Anterior cingulate cortex (tissue), 58 donors: ENCODE results near the gene SERINC1.

Experiments used
- DNase-seq, 58 donors: peaks; one replicate each; lab custom pipeline; 2025; lab: John Stamatoyannopoulos, UW

The SERINC1 gene

GRCh38 chr6:122438975-122439374, 32.6 kb downstream of the SERINC1 start:
- no peak for DNase-seq

DNA sequence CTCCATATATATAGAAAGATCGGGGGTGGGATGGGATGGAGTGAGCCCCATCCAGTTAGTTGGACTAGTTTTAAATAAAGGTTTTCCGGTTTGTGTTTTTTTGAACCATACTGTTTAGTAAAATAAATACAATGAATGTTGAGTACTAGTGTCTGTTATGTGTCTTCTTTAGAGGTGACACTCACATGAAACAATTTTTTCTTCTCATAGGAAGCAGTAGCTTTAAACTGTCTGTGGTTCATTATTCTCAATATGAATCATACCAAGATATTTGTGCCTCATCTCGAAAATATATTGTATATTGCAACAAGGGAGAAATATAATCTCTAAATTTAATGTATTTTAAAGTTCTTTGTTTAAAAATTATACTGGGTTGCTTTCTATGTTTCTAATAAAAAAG, 38.8 kb downstream of the SERINC1 start:
- DNase-seq, result no peak

DNA sequence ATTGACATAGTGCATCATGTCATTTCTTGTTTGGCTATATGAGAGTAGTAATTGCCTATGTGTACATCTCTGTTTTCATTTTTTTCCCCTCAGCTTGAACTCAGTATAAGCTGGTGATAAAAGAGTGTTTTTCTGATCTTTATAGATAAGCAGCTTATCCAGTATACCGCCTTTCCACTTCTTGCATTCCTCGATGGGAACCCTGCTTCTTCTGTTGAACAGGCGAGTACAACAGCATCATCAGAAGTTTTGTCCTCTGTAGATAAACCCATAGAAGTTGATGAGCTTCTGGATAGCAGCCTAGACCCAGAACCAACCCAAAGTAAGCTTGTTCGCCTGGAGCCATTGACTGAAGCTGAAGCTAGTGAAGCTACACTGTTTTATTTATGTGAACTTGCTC, 39.8 kb downstream of the SERINC1 start:
- DNase-seq, result no peak

DNA sequence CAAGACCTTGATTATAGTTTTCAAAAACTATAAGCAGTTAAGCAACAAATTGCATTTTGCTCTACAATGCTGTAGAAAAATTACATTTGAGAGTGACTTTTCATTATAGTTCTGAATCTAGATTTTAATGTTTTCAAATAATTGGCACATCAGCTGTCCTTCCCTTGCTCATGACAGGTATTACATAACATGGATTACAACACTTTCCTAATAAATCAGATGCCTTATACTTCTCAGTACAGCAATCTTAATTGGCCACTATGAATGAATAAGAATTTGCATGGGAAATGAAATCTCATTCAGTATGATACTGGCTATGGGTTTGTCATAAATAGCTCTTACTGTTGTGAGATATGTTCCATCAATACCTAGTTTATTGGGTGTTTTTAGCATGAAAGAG, 42.3 kb downstream of the SERINC1 start:
- no peak for DNase-seq

- DNase-seq, result no peak
These were observed 42.8 kb downstream of the SERINC1 start for GRCh38 chr6:122428781-122429180.

DNA sequence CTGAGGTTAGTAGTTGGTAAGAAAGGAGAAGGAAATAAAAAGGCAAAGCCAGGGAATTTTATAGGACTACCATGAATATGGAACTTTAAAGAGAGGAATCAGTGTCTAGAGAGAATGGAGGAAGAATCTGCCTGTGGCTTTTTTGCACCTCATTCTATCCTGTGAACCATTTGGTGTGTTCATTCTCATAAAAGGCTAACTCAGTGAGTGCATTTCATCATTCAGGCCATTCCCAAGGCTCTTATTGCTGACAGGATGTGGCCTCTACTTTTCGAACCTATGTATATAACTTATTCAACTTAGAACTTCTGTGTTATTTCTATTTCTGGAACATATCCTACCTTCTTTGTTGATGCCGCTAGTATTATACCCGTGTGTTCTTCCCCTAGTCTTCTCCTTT, 45.0 kb downstream of the SERINC1 start:
- no peak for DNase-seq

GRCh38 chr6:122423734-122424133, 47.9 kb downstream of the SERINC1 start:
- no peak for DNase-seq

GRCh38 chr6:122422614-122423267, 48.9 kb downstream of the SERINC1 start:
- no peak for DNase-seq

- no peak for DNase-seq
These were observed 49.6 kb downstream of the SERINC1 start for GRCh38 chr6:122422003-122422402.

GRCh38 chr6:122416825-122417224, 54.8 kb downstream of the SERINC1 start:
- DNase-seq, result no peak

DNA sequence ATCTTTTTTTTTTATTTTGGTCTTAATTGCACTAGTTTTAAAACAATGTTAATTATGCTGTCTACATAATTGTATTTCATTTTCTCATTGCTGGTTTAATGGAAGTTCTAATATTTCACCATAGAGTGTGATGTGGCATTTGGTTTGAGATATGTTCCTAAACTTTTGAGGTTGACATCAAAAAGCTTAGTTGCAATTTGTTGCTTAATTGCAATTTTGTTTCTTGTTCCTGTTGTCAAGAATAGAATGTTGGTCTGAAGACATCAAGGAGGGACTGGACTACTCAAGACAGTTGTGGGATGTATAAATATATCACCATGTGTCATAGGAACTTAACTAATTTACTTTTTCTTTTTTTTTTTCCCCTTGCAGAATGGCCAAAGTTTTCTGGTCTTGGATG, 59.6 kb downstream of the SERINC1 start:
- no peak for DNase-seq

DNA sequence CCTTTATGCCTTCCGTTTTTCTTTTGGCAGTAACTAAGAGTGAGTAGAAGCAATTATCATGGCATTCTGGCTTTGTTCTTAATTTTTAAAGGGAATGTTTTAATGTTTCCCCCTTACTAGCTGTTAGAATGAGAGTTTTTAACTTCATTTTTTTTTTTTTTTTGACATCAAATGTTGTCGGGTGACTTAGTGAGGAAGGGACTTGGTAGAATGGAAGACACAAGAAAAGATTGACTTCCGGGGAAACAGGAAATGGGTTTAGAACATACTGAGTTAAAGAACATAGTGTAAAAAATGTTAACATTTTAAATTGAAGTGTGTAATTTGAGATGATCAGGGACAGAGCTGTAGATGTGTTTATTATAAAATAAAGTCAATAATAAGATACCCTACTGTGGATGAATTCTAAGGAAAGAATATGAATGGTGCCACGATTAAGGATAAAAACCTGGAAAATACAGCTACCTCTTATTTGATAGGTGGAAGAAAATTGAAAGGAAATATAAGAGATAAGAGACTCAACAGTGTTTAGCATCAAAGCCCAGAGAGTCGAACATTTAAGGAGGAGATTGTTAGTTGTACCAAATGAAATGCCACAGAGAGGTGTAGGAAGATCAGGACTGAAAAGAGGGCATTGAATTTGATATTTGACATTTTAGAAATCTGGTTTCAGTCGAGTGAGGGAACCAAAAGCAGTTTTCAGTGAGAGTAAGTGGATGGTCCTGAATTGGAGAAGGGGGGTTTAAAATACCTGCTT, 62.7 kb downstream of the SERINC1 start:
- no peak for DNase-seq

DNA sequence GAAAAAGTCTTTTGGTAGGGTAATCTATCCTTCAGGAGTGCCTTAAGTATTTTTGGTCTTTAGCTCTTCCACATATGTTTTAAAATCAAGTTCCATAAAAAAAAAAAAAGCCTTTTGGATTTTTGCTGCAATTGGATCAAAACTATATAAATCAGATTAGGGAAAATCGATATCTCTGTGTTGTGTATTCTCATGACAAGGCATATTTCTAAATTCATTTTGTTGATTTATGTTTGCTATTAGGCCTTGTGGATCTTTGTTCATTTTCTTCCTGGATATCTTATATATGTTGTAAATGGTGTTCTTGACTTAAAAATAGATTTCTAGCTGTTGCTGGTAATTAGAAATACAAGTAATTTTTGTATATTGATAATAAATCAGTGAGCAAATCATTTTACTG, 63.4 kb downstream of the SERINC1 start:
- no peak for DNase-seq

DNA sequence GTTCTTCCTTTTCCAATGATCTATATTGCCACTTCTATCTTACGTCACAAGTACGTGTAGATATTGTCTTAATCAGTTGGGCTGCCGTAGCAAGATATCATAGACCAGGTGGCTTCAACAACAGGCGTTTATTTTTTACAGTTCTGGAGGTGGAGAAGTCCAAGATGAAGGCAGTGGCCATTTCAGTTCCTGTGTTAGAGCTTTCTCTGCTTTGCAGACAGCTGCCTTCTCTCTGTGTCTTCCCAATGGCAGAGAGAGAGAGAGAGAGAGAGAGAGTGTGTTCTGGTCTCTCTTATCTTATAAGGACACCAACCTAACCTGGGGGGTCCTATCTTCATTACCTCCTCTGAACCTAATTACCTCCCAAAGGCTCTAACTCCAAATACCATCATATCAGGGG, 63.9 kb downstream of the SERINC1 start:
- no peak for DNase-seq

DNA sequence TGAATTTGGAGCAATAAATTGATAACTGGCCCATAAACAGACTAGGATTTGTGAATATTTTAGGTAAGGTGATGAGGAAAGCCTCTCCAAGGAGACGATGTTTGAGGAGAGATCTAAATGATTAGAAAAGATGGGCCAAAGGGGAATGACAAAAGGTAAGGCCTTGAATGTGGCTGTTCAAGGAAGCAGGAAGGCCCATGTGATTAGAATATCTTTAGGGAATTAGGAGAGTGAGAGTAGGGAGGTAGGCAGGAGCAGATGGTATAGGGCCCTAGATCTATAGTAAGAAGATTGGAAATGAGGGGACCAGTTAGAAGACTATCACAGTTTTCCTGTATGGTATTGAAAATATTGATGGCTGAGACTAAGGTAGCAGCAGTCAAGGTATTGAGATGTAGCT, 65.4 kb downstream of the SERINC1 start:
- no peak for DNase-seq

DNA sequence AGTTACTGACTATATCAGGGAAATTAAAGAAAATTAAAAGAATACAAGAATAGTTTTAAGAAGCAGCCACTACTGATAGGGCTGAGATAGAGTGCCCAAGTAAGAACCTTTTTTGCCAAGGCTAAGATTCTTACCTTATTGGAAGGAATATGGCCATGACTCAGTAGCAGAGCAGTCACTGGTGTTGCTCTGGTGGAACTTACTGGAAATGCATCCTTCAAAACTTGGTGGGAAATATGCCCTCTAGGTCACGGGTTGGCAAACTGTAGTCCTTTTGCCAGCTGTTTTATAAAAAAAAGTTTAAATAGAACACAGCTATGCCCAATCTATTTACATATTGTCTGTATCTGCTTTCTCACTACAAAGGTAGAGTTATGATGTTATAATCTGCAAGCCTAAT, 66.2 kb downstream of the SERINC1 start:
- DNase-seq, result no peak

GRCh38 chr6:122404444-122404843, 67.2 kb downstream of the SERINC1 start:
- DNase-seq, result no peak

DNA sequence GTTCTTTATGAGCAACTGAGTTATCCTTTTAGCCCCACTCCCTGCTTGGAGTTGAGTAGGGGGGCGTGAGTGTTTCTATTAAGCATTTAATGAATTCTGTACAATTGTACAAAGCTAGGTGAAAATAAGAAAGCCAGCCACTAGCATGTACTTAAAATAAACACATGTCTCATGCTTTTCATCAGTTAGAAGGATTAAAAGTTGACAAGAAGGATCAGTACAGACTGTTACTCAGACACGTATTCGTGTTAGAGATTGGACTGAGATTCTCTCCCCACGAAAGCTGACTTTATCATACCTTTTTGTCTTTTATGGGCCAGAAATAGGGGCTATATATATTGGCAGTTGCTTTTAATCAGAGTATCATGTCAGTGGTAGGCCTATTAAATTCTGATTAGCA, 70.5 kb downstream of the SERINC1 start:
- DNase-seq, result no peak

DNA sequence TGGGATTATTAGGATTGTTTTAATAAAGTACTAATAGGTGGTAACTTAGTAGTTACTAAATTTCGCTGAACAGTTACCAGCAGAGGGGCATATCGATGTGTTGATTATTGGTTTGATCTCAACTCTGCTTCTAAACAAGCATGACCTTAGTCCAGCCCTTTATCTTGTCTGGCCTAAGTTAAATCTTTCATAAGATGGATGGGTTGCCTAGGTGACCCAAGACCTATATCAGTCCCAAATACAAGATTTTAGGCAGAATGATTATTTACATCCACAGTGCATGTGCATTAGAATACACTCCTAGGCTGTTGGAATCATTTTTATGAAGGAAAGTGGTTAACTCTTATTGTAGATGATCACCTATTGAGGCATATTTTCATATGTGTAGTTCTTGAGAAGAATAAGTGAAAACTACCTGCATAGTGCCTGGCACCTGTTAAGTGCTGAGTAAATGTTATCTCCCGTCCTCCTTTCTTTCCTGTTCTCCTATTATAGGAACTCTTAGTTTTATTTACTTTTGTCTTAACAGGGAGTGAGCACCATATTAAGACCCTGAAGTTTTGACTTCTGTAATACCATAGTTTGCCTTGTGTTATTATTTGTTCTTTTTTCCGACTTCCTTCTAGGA, 71.0 kb downstream of the SERINC1 start:
- DNase-seq, result no peak

- DNase-seq, result peak in 7 of 58 donors; percentile 6 to 42 (median 23)
These were observed 71.5 kb downstream of the SERINC1 start for GRCh38 chr6:122400121-122400450.

DNA sequence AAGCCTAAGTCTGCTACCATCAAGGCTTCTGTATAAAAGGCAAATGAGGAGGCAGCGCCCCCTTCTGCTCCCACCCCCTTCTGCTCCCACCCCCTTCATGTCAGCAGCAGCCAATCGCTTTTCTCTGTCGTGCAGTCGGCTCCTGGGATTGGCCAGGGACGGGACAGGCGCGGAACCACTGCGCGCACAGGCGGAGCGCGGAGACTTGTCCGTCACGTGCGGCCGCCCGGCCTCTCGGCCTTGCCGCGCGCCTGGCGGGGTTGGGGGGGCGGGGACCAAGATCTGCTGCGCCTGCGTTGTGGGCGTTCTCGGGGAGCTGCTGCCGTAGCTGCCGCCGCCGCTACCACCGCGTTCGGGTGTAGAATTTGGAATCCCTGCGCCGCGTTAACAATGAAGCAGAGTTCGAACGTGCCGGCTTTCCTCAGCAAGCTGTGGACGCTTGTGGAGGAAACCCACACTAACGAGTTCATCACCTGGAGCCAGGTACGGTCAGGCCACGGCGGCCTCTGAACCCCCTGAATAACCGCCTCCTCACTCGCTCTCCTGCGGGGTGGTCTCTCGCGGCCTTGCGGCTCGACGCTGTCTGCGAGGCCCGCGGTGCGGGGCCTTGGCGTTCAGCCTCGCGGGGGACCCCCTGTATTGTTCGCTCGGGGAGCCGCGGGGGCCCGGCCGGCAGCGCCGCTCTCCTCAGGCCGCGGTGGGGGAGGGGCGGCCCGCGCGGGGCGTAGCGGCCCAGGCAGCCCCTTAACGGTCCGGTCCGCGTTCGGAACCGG, 72.1 kb downstream of the SERINC1 start, which contains the start of gene HSF2:
TSS of gene HSF2 (plus strand) at position 305 of the 773 bp plus-strand sequence. CDS start at position 391, 86 bp downstream.
- DNase-seq, result peak; percentile 80 to 99 (median 97)
